CD4-positive, alpha-beta T cell treated with Interleukin-6 at 100 ng/mL for 8 hours (primary cell): Measurements from ENCODE around the gene ANKRD7.

ENCODE experiments used
- DNase-seq: peaks from one replicate; pipeline ENCODE4 v3.0.0-alpha.2; 2020; ENCODE audit warnings: mixed read lengths, low spot score

ANKRD7 gene

GRCh38 chr7:118224521-118224920 lies at the start of gene ANKRD7:
ANKRD7 (plus strand) TSS chr7:118224704; CDS start chr7:118224831, 127 bp downstream.
- DNase-seq = no peak

GRCh38 chr7:118175740-118176139 lies 48.8 kb upstream of the ANKRD7 start:
- DNase-seq = no peak

GRCh38 chr7:118179191-118179590 lies 45.3 kb upstream of the ANKRD7 start:
- no peak for DNase-seq

- peak; percentile 2 for DNase-seq
These were observed 41.7 kb upstream of the ANKRD7 start for GRCh38 chr7:118182593-118183427.

GRCh38 chr7:118183428-118183785 lies 41.1 kb upstream of the ANKRD7 start:
- no peak for DNase-seq

GRCh38 chr7:118183786-118184564 lies 40.5 kb upstream of the ANKRD7 start, which contains the start of gene LSM8:
LSM8 (plus strand) TSS chr7:118184164; CDS start chr7:118184224, 60 bp downstream.
- DNase-seq = peak; percentile 98

- DNase-seq = no peak
These were observed 40.0 kb upstream of the ANKRD7 start for GRCh38 chr7:118184565-118184940.

GRCh38 chr7:118185163-118185860 lies 39.2 kb upstream of the ANKRD7 start:
- no peak for DNase-seq

- DNase-seq = no peak
These were observed 38.0 kb upstream of the ANKRD7 start for GRCh38 chr7:118186501-118186900.

- DNase-seq = no peak
These were observed 29.9 kb upstream of the ANKRD7 start for GRCh38 chr7:118194571-118194970.

GRCh38 chr7:118195837-118196474 lies 28.5 kb upstream of the ANKRD7 start:
- peak; percentile 50 for DNase-seq

- DNase-seq = no peak
These were observed 22.4 kb upstream of the ANKRD7 start for GRCh38 chr7:118202061-118202460.

GRCh38 chr7:118214051-118214832 lies 10.3 kb upstream of the ANKRD7 start:
- peak; percentile 63 for DNase-seq

- DNase-seq = no peak
These were observed 9.7 kb upstream of the ANKRD7 start for GRCh38 chr7:118214833-118215182.

- no peak for DNase-seq
These were observed 7.3 kb upstream of the ANKRD7 start for GRCh38 chr7:118217210-118217619.

- no peak for DNase-seq
These were observed 5.9 kb upstream of the ANKRD7 start for GRCh38 chr7:118218413-118219156.

- no peak for DNase-seq
These were observed 5.4 kb upstream of the ANKRD7 start for GRCh38 chr7:118219157-118219512.

- no peak for DNase-seq
These were observed 3.9 kb upstream of the ANKRD7 start for GRCh38 chr7:118220583-118220982.

GRCh38 chr7:118222591-118222990 lies 1.9 kb upstream of the ANKRD7 start:
- no peak for DNase-seq

GRCh38 chr7:118232837-118233236 lies 8.3 kb downstream of the ANKRD7 start:
- DNase-seq = no peak

- DNase-seq = no peak
These were observed 9.3 kb downstream of the ANKRD7 start for GRCh38 chr7:118233799-118234198.
